ENCODE results near the gene ESRRB. TPM values are rescaled to one million over a fixed set of nuclear protein-coding genes. Genes with fewer than 3 reads are reported as not detected.

ESRRB gene
- not detected for total RNA-seq

GRCh38 chr14:76375947-76376404, at the start of gene ESRRB:
Gene ESRRB (plus strand): TSS chr14:76376137. CDS start chr14:76376402, 265 bp downstream.
- POLR2A ChIA-PET: no interaction called here
- CTCF ChIA-PET: interaction anchor here (0.7 kb wide), 1 partner anchor 12 kb away, joined by 3 read pairs; no protein-coding TSS in a partner anchor

GRCh38 chr14:76326918-76327689, 48.8 kb upstream of the ESRRB start:
- CTCF ChIA-PET: no interaction called here
- POLR2A ChIA-PET: no interaction called here

- POLR2A ChIA-PET: no interaction called here
- CTCF ChIA-PET: no interaction called here
These were observed 47.3 kb upstream of the ESRRB start for GRCh38 chr14:76328457-76329137.

GRCh38 chr14:76329154-76329928, 46.6 kb upstream of the ESRRB start:
- ChIA-PET POLR2A (no interaction called here), CTCF (no interaction called here)

- ChIA-PET POLR2A (no interaction called here), CTCF (no interaction called here)
These were observed 46.0 kb upstream of the ESRRB start for GRCh38 chr14:76329951-76330350.

GRCh38 chr14:76330411-76331327, 45.3 kb upstream of the ESRRB start:
- ChIA-PET CTCF (no interaction called here), POLR2A (no interaction called here)

- POLR2A ChIA-PET: no interaction called here
- CTCF ChIA-PET: no interaction called here
These were observed 44.5 kb upstream of the ESRRB start for GRCh38 chr14:76331328-76332011.

- ChIA-PET CTCF (no interaction called here), POLR2A (no interaction called here)
These were observed 42.3 kb upstream of the ESRRB start for GRCh38 chr14:76333664-76334063.

- ChIA-PET CTCF (no interaction called here), POLR2A (no interaction called here)
These were observed 41.6 kb upstream of the ESRRB start for GRCh38 chr14:76334316-76334715.

GRCh38 chr14:76336876-76337275, 39.1 kb upstream of the ESRRB start:
- ChIA-PET CTCF (no interaction called here), POLR2A (no interaction called here)

- CTCF ChIA-PET: interaction anchor here (2.4 kb wide), 1 partner anchor 15 kb away, joined by 8 read pairs; no protein-coding TSS in a partner anchor
- POLR2A ChIA-PET: no interaction called here
These were observed 38.0 kb upstream of the ESRRB start for GRCh38 chr14:76337635-76338545.

- CTCF ChIA-PET: interaction anchor here (2.4 kb wide), 1 partner anchor 13 kb away, joined by 8 read pairs; no protein-coding TSS in a partner anchor
- POLR2A ChIA-PET: no interaction called here
These were observed 36.0 kb upstream of the ESRRB start for GRCh38 chr14:76339728-76340615.

GRCh38 chr14:76343386-76343785, 32.6 kb upstream of the ESRRB start:
- POLR2A ChIA-PET: no interaction called here
- CTCF ChIA-PET: no interaction called here

- POLR2A ChIA-PET: no interaction called here
These were observed 29.4 kb upstream of the ESRRB start for GRCh38 chr14:76346391-76347160.

GRCh38 chr14:76348898-76349297, 27.0 kb upstream of the ESRRB start:
- ChIA-PET POLR2A (no interaction called here), CTCF (no interaction called here)

More at GRCh38 chr14:76346391-76347160, 29.4 kb upstream of the ESRRB start:
- CTCF ChIA-PET: interaction anchor here (0.8 kb wide), 1 partner anchor 296 kb away, joined by 3 read pairs; no protein-coding TSS in a partner anchor

- ChIA-PET POLR2A (no interaction called here), CTCF (interaction anchor here (2.0 kb wide), 1 partner anchor 299 kb away, joined by 7 read pairs; no protein-coding TSS in a partner anchor)
These were observed 25.9 kb upstream of the ESRRB start for GRCh38 chr14:76349993-76350392.
